ENCODE results near the gene LIN7A.

The LIN7A gene

GRCh38 chr12:80823393-80823792 is 114.3 kb downstream of the LIN7A start:
- ATAC-seq (no peak), DNase-seq (no peak)
- Mint-ChIP-seq H3K36me3 (ENCODE audit: low read depth) (no peaks in the 10 kb centered on the region), H3K27ac (no peak overlapping the region), H3K9me3 (no peaks in the 10 kb centered on the region), H3K4me3 (no peak overlapping the region), H3K4me1 (no peaks in the 10 kb centered on the region), H3K27me3 (no peaks in the 10 kb centered on the region)

DNA sequence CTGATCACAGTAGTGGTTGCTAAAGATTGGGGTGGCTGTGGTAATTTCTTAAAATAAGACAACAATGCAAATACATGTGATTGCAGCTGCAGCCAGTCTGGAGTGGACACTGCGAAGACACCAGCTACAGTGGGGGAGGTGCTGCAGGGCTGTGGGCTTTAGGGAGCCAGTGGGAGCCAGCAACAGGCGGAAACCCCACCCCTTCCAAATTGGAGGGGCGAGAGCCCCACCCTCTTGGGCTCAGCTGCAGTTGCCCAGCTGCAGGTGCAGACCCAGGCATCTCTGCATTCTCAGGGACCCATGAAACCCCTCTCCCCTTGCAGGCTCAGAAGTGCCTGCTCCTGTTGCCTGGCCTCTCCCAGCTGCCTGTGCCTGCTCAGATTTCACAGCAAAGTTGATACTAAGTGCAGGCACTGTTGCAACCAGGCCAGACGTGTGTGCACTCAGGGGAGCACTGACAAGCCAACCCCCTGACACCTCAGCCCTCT is 116.2 kb downstream of the LIN7A start:
- H3K27ac Mint-ChIP-seq = no peak overlapping the region
- DNase-seq (no peak), ATAC-seq (no peak)
- H3K27me3 Mint-ChIP-seq = no peaks in the 10 kb centered on the region
- no peaks in the 10 kb centered on the region for H3K36me3 Mint-ChIP-seq (ENCODE audit: low read depth)
- no peak overlapping the region for H3K4me3 Mint-ChIP-seq
- H3K4me1 Mint-ChIP-seq = no peaks in the 10 kb centered on the region
- no peaks in the 10 kb centered on the region for H3K9me3 Mint-ChIP-seq

DNA sequence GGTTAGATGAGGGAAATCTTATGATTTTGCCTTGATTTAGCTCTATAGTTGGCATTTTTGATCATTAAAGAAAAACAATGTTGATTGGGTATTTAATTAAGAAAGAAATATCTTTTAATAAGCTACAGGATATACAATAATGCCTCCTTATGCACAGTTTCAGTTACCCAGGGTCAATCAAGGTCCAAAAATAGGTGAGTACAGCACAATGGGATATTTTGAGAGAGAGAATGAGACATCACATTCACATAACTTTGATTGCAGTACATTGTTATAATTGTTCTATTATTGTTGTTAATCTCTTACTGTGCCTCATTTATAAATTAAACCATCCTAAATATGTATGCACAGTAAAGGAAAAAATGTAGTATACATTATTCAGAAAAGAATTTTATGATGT is 118.9 kb downstream of the LIN7A start:
- H3K4me1 Mint-ChIP-seq = no peaks in the 10 kb centered on the region
- ATAC-seq (no peak), DNase-seq (no peak)
- no peak overlapping the region for H3K4me3 Mint-ChIP-seq
- H3K9me3 Mint-ChIP-seq = no peaks in the 10 kb centered on the region
- H3K36me3 Mint-ChIP-seq (ENCODE audit: low read depth) = no peaks in the 10 kb centered on the region
- no peaks in the 10 kb centered on the region for H3K27me3 Mint-ChIP-seq
- H3K27ac Mint-ChIP-seq = no peak overlapping the region

- H3K4me1 Mint-ChIP-seq = no peaks in the 10 kb centered on the region
- no peak overlapping the region for H3K27ac Mint-ChIP-seq
- H3K9me3 Mint-ChIP-seq = no peaks in the 10 kb centered on the region
- ATAC-seq = no peak
- H3K4me3 Mint-ChIP-seq = no peak overlapping the region
- H3K36me3 Mint-ChIP-seq (ENCODE audit: low read depth) = no peaks in the 10 kb centered on the region
- no peak for DNase-seq
- H3K27me3 Mint-ChIP-seq = no peaks in the 10 kb centered on the region
These were observed 122.4 kb downstream of the LIN7A start for GRCh38 chr12:80815351-80815750.

- Mint-ChIP-seq H3K9me3 (no peaks in the 10 kb centered on the region), H3K4me1 (no peaks in the 10 kb centered on the region), H3K27ac (no peak overlapping the region), H3K27me3 (no peaks in the 10 kb centered on the region), H3K36me3 (ENCODE audit: low read depth) (no peaks in the 10 kb centered on the region), H3K4me3 (no peak overlapping the region)
- ATAC-seq = no peak
- no peak for DNase-seq
These were observed 123.3 kb downstream of the LIN7A start for GRCh38 chr12:80814453-80814852.

DNA sequence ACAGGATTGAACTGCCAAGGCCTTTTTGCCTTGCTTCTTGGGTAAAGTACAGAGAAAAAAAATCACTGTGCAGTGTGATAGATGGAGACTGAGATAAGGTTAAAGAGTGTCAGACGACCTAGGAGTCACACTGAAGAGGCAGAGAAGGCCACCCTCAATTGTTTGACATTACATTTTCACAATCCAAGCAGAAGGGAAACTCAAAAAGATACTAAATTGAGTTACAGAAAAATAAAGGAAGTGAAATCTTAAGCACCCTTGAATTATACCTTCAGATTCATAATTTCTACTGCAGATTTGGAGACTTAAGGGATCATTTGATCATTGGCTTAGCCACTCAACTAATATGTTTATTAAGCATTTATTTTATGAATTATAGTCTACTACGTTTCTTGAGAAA is 123.9 kb downstream of the LIN7A start:
- DNase-seq = no peak
- Mint-ChIP-seq H3K36me3 (ENCODE audit: low read depth) (no peaks in the 10 kb centered on the region), H3K4me3 (no peak overlapping the region), H3K27me3 (no peaks in the 10 kb centered on the region), H3K4me1 (no peaks in the 10 kb centered on the region), H3K27ac (no peak overlapping the region), H3K9me3 (no peaks in the 10 kb centered on the region)
- ATAC-seq = no peak

- Mint-ChIP-seq H3K27me3 (no peaks in the 10 kb centered on the region), H3K36me3 (ENCODE audit: low read depth) (no peaks in the 10 kb centered on the region), H3K27ac (no peak overlapping the region), H3K4me1 (no peaks in the 10 kb centered on the region), H3K9me3 (peaks cover 6% of the 10 kb centered on the region), H3K4me3 (no peak overlapping the region)
- ATAC-seq = no peak
- no peak for DNase-seq
These were observed 125.6 kb downstream of the LIN7A start for GRCh38 chr12:80811957-80812708.

- no peaks in the 10 kb centered on the region for H3K4me1 Mint-ChIP-seq
- no peak for ATAC-seq
- H3K27ac Mint-ChIP-seq = no peak overlapping the region
- H3K36me3 Mint-ChIP-seq (ENCODE audit: low read depth) = no peaks in the 10 kb centered on the region
- DNase-seq = no peak
- no peaks in the 10 kb centered on the region for H3K27me3 Mint-ChIP-seq
- H3K9me3 Mint-ChIP-seq = peaks cover 6% of the 10 kb centered on the region
- H3K4me3 Mint-ChIP-seq = no peak overlapping the region
These were observed 126.9 kb downstream of the LIN7A start for GRCh38 chr12:80810874-80811273.

DNA sequence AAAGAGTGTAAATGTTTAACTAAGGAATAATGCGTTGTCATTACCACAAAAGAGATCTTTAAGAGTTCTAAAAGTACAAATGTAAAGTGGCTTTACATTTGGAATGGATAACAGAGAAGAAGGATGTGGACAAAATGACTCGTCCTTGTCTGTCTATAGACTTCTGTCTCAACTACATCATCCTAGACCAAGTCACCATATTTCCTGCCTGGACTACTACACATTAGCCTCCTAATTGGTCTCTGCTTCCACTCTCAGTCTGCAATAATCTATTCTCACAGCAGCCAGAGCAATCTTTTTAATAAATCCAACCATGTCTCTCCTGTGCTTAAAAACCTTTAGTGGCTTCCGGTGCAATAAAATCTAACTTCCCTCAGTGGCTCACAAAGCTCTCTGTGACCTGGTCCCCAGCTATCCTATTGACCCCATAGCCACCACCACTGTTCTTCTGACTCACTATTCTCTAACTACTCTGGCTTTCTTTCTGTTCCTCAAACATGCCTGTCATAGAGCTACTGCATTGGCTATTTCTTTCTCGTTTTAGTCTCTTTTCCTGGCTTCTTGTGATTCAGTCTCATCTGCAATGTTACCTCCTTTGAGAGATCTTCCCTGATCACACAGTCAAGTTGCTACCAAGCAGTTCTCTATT is 130.0 kb downstream of the LIN7A start:
- Mint-ChIP-seq H3K27me3 (no peaks in the 10 kb centered on the region), H3K4me3 (no peak overlapping the region), H3K36me3 (ENCODE audit: low read depth) (no peaks in the 10 kb centered on the region), H3K27ac (no peak overlapping the region), H3K4me1 (no peaks in the 10 kb centered on the region), H3K9me3 (peaks cover 9% of the 10 kb centered on the region)
- no peak for DNase-seq
- no peak for ATAC-seq

GRCh38 chr12:80805106-80805505 is 132.6 kb downstream of the LIN7A start:
- DNase-seq = no peak
- no peaks in the 10 kb centered on the region for H3K4me1 Mint-ChIP-seq
- no peak overlapping the region for H3K4me3 Mint-ChIP-seq
- no peak overlapping the region for H3K27ac Mint-ChIP-seq
- no peaks in the 10 kb centered on the region for H3K36me3 Mint-ChIP-seq (ENCODE audit: low read depth)
- ATAC-seq = no peak
- H3K9me3 Mint-ChIP-seq = peaks cover 9% of the 10 kb centered on the region
- no peaks in the 10 kb centered on the region for H3K27me3 Mint-ChIP-seq

GRCh38 chr12:80802652-80803400 is 134.9 kb downstream of the LIN7A start:
- ATAC-seq (no peak), DNase-seq (no peak)
- Mint-ChIP-seq H3K4me3 (no peak overlapping the region), H3K9me3 (peaks cover 8% of the 10 kb centered on the region), H3K36me3 (ENCODE audit: low read depth) (no peaks in the 10 kb centered on the region), H3K27me3 (no peaks in the 10 kb centered on the region), H3K4me1 (no peaks in the 10 kb centered on the region), H3K27ac (no peak overlapping the region)

- Mint-ChIP-seq H3K27me3 (no peaks in the 10 kb centered on the region), H3K36me3 (ENCODE audit: low read depth) (no peaks in the 10 kb centered on the region), H3K4me3 (no peak overlapping the region), H3K4me1 (no peaks in the 10 kb centered on the region), H3K9me3 (peaks cover 3% of the 10 kb centered on the region), H3K27ac (no peak overlapping the region)
- no peak for ATAC-seq
- no peak for DNase-seq
These were observed 139.5 kb downstream of the LIN7A start for GRCh38 chr12:80798281-80798680.

GRCh38 chr12:80794551-80794950 is 143.2 kb downstream of the LIN7A start:
- no peak for ATAC-seq
- H3K27me3 Mint-ChIP-seq = no peaks in the 10 kb centered on the region
- no peak for DNase-seq
- H3K27ac Mint-ChIP-seq = no peak overlapping the region
- H3K4me1 Mint-ChIP-seq = no peaks in the 10 kb centered on the region
- no peak overlapping the region for H3K4me3 Mint-ChIP-seq
- H3K36me3 Mint-ChIP-seq (ENCODE audit: low read depth) = no peaks in the 10 kb centered on the region
- H3K9me3 Mint-ChIP-seq = peaks cover 3% of the 10 kb centered on the region

DNA sequence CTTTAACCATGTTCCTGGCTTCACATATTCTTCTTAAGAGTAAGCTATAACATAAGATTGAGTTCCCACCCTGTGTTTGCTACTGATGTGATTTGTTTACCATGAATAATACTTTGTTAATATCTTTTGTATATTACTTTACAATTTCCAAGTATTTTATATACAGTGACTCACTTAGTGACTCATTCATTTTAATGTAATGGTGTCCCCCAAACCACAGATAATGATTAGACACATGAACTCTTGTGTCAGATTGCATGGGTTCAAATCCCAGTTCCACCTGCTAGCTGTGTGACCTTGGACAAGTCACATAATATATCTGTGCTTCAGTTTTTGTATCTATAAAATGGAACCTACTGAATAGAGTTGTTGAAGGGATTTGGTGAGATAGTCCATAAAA is 144.9 kb downstream of the LIN7A start:
- DNase-seq (no peak), ATAC-seq (no peak)
- Mint-ChIP-seq H3K27ac (no peak overlapping the region), H3K4me1 (no peaks in the 10 kb centered on the region), H3K4me3 (no peak overlapping the region), H3K36me3 (ENCODE audit: low read depth) (no peaks in the 10 kb centered on the region), H3K9me3 (no peaks in the 10 kb centered on the region), H3K27me3 (no peaks in the 10 kb centered on the region)

- Mint-ChIP-seq H3K36me3 (ENCODE audit: low read depth) (no peaks in the 10 kb centered on the region), H3K9me3 (no peaks in the 10 kb centered on the region), H3K4me1 (no peaks in the 10 kb centered on the region), H3K27me3 (no peaks in the 10 kb centered on the region), H3K4me3 (no peak overlapping the region), H3K27ac (no peak overlapping the region)
- DNase-seq (no peak), ATAC-seq (no peak)
These were observed 145.9 kb downstream of the LIN7A start for GRCh38 chr12:80791863-80792262.

Measured in activated naive CD8-positive, alpha-beta T cell treated with anti-CD3 and anti-CD28 coated beads, Interleukin-2, amount 50 U/mL, for 24 hours (primary cell).